Keratinocyte (primary cell): ENCODE data around the gene CHST12. TPM values are rescaled to one million over a fixed set of nuclear protein-coding genes. Genes with fewer than 3 reads are reported as not detected.

Experiments used
- DNase-seq: peaks from one replicate; pipeline ENCODE4 v3.0.0-alpha.2; 2011; ENCODE audit warnings: low read depth, missing footprints, low spot score
- FAIRE-seq: peaks from 2 replicates; lab custom pipeline; 2011; peaks lifted over from hg19 to GRCh38; lab: Jason Lieb, UNC
- H2AFZ ChIP-seq: 2 replicates; pipeline ENCODE4 v1.6.0; 2012; ENCODE audit warnings: low read length, control low read depth, inconsistent platforms; ENCODE audit not compliant: control insufficient read depth
- H3K27ac ChIP-seq: 2 replicates; pipeline ENCODE4 v1.5.1; 2011; ENCODE audit warnings: low read length; ENCODE audit not compliant: control insufficient read depth, insufficient read depth
- H3K27me3 ChIP-seq: 3 replicates; pipeline ENCODE4 v1.6.0; 2011; ENCODE audit warnings: low read length; ENCODE audit not compliant: control insufficient read depth, insufficient read depth; ENCODE audit errors: extremely low read depth
- H3K36me3 ChIP-seq, 2 experiments: 2 replicates in 1 of 2; 3 replicates in 1 of 2; pipeline ENCODE4 v1.5.1; 2011; ENCODE audit warnings: low read length in 2 of 2, mild to moderate bottlenecking in 1 of 2; ENCODE audit not compliant: control insufficient read depth in 2 of 2, insufficient read depth in 2 of 2; ENCODE audit errors: extremely low read depth in 1 of 2
- H3K4me1 ChIP-seq: 3 replicates; pipeline ENCODE4 v1.5.1; 2011; ENCODE audit warnings: low read length; ENCODE audit not compliant: control insufficient read depth, insufficient read depth; ENCODE audit errors: extremely low read depth
- H3K4me2 ChIP-seq: 3 replicates; pipeline ENCODE4 v1.6.0; 2011; ENCODE audit warnings: low read depth, low read length; ENCODE audit not compliant: control insufficient read depth, insufficient read depth; ENCODE audit errors: extremely low read depth
- H3K4me3 ChIP-seq, 3 experiments: fragments of 200-600 bp in 1 of 3; sonication (generic) in 1 of 3; 2 replicates in 2 of 3; 3 replicates in 1 of 3; pipeline ENCODE4 v1.5.1; 2011 to 2016; ENCODE audit warnings: low read length in 3 of 3, mild to moderate bottlenecking in 3 of 3, control low read depth in 2 of 3, inconsistent platforms in 1 of 3, low read depth in 1 of 3, mixed read lengths in 1 of 3, mixed run types in 1 of 3, moderate library complexity in 1 of 3; ENCODE audit not compliant: control insufficient read depth in 2 of 3, insufficient read depth in 2 of 3; ENCODE audit errors: extremely low read depth in 1 of 3
- H3K79me2 ChIP-seq: 2 replicates; pipeline ENCODE4 v1.6.0; 2012; ENCODE audit warnings: low read length; ENCODE audit not compliant: control insufficient read depth, insufficient read depth
- H3K9ac ChIP-seq: 3 replicates; pipeline ENCODE4 v1.6.0; 2011; ENCODE audit warnings: low read length; ENCODE audit not compliant: control insufficient read depth, insufficient read depth; ENCODE audit errors: extremely low read depth
- H3K9me1 ChIP-seq: 3 replicates; pipeline ENCODE4 v1.6.0; 2011; ENCODE audit warnings: low read length; ENCODE audit not compliant: control insufficient read depth, insufficient read depth; ENCODE audit errors: extremely low read depth
- H3K9me3 ChIP-seq: 2 replicates; pipeline ENCODE4 v1.5.1; 2012; ENCODE audit warnings: low read depth, low read length; ENCODE audit not compliant: control insufficient read depth
- H4K20me1 ChIP-seq: 3 replicates; pipeline ENCODE4 v1.6.0; 2011; ENCODE audit warnings: low read length; ENCODE audit not compliant: control insufficient read depth, insufficient read depth; ENCODE audit errors: extremely low read depth
- CTCF ChIP-seq, 3 experiments: IDR thresholded peaks in 1 of 3; conservative IDR thresholded peaks in 1 of 3; optimal IDR thresholded peaks in 1 of 3; 2 replicates in 2 of 3; 3 replicates in 1 of 3; pipeline versions ENCODE3 to v1.5.1; 2011; ENCODE audit warnings: low read length in 3 of 3, mild to moderate bottlenecking in 3 of 3, moderate library complexity in 2 of 3, control low read depth in 1 of 3, inconsistent platforms in 1 of 3; ENCODE audit not compliant: insufficient read depth in 2 of 3; ENCODE audit errors: extremely low read depth in 1 of 3
- EZH2 ChIP-seq: IDR thresholded peaks from one replicate; pipeline ENCODE4 v1.6.1; 2012; ENCODE audit warnings: inconsistent platforms, mild to moderate bottlenecking, low read length, moderate library complexity
- dilution Hi-C: fragments of 300-500 bp; cut with MboI; formaldehyde crosslinking; loops from one replicate; pipeline ENCODE4 v1.7.0; 2020; ENCODE audit warnings: low sequenced_read_pairs; ENCODE audit not compliant: extremely low pct_ligation_motif_present
- polyA plus RNA-seq, 5 experiments: library from polyadenylated mRNA; depleted of rRNA in 3 of 5; stranded (reverse) in 3 of 5; stranded (forward) in 1 of 5; unstranded in 1 of 5; fragments of >200 nt; gene quantifications; 1 replicate in 1 of 5; 2 replicates in 3 of 5; 3 replicates in 1 of 5; pipeline versions ENCODE4 v1.2.1 to v1.2.3, GENCODE V29; 2011 to 2012; ENCODE audit warnings: missing spikeins in 2 of 5, low read depth in 1 of 5, low replicate concordance in 1 of 5

CHST12 gene
- polyA plus RNA-seq, 1 donor (not counting 4 experiments of a cell fraction or from before 2014, with no cell fraction given): 5.0 TPM

- Histone ChIP-seq H3K9me1 (no peaks in the 10 kb centered on the region), H4K20me1 (no peaks in the 10 kb centered on the region), H3K9ac (no peak overlapping the region), H3K9me3 (no peaks in the 10 kb centered on the region), H3K4me3 (no peak overlapping the region), H3K4me2 (no peak overlapping the region), H3K79me2 (no peaks in the 10 kb centered on the region), H3K27ac (no peak overlapping the region), H3K4me1 (no peaks in the 10 kb centered on the region), H3K36me3 (no peaks in the 10 kb centered on the region), H3K27me3 (peaks cover 25% of the 10 kb centered on the region), H2AFZ (no peak overlapping the region)
- TF ChIP-seq EZH2: no peak
- TF ChIP-seq CTCF (optimal IDR thresholded peaks at IDR 0.05 in 1 of 3, IDR thresholded peaks at IDR 0.05 in 1 of 3, conservative IDR thresholded peaks at IDR 0.05 in 1 of 3; ENCODE audit: extremely low read depth in 1 of 3, insufficient read depth in 2 of 3, low read length in 3 of 3): no peak
- DNase-seq (no peak), FAIRE-seq (no peak)
- dilution Hi-C loops: no loop called here
These were observed 77.8 kb downstream of the CHST12 start for GRCh38 chr7:2481195-2481594.

- DNase-seq (no peak), FAIRE-seq (no peak)
- H3K9me1 ChIP-seq: no peaks in the 10 kb centered on the region
- no peak overlapping the region for H3K27ac ChIP-seq
- no peaks in the 10 kb centered on the region for H3K4me1 ChIP-seq
- H4K20me1 ChIP-seq: no peaks in the 10 kb centered on the region
- TF ChIP-seq EZH2 (no peak), CTCF (optimal IDR thresholded peaks at IDR 0.05 in 1 of 3, IDR thresholded peaks at IDR 0.05 in 1 of 3, conservative IDR thresholded peaks at IDR 0.05 in 1 of 3; ENCODE audit: extremely low read depth in 1 of 3, insufficient read depth in 2 of 3, low read length in 3 of 3) (no peak)
- no peak overlapping the region for H3K4me2 ChIP-seq
- H3K79me2 ChIP-seq: no peaks in the 10 kb centered on the region
- no peaks in the 10 kb centered on the region for H3K9me3 ChIP-seq
- no peak overlapping the region for H3K4me3 ChIP-seq
- no peak overlapping the region for H3K9ac ChIP-seq
- H3K36me3 ChIP-seq: no peaks in the 10 kb centered on the region
- no peak overlapping the region for H2AFZ ChIP-seq
- dilution Hi-C loops: no loop called here
- peaks cover 25% of the 10 kb centered on the region for H3K27me3 ChIP-seq
These were observed 79.5 kb downstream of the CHST12 start for GRCh38 chr7:2482725-2483451.
